A673 (cell line): ENCODE measurements around the gene LRRC27. TPM values are rescaled to one million over a fixed set of nuclear protein-coding genes. Genes with fewer than 3 reads are reported as not detected.

ENCODE experiments used
- BruUV-seq: library from RNA; stranded (reverse); fragments of 400-500 nt; replicated peaks from 2 replicates; lab custom pipeline; 2021; lab: Mats Ljungman, UMichigan
- CTCF ChIA-PET: fragments of 300-600 bp; sonication (Branson Sonifier 250); formaldehyde crosslinking; loops from one replicate; lab custom pipeline; 2022; ENCODE audit warnings: antibody characterized with exemption; lab: Charles Lee
- POLR2A ChIA-PET: fragments of 300-600 bp; sonication (Branson Sonifier 250); formaldehyde crosslinking; loops from one replicate; lab custom pipeline; 2022; ENCODE audit warnings: antibody characterized with exemption; ENCODE audit not compliant: low non-redundant PET; lab: Charles Lee
- DNase-seq: peaks from one replicate; pipeline ENCODE4 v3.0.0-alpha.2; 2015; ENCODE audit warnings: low spot score
- H3K27ac ChIP-seq: fragments of 200-600 bp; sonication (generic); 2 replicates; pipeline ENCODE4 v1.5.1; 2016; ENCODE audit warnings: mixed run types, low read depth, mild to moderate bottlenecking, mixed read lengths, antibody characterized with exemption, low read length; ENCODE audit not compliant: poor library complexity, severe bottlenecking
- H3K27me3 ChIP-seq: fragments of 200-600 bp; sonication (generic); replicated peaks from 2 replicates; pipeline ENCODE4 v1.6.1; 2017; ENCODE audit warnings: mixed run types, low read depth, mild to moderate bottlenecking, mixed read lengths, antibody characterized with exemption, low read length; ENCODE audit not compliant: insufficient read depth, poor library complexity
- H3K36me3 ChIP-seq: fragments of 200-600 bp; sonication (generic); 2 replicates; pipeline ENCODE4 v1.6.1; 2016; ENCODE audit warnings: mixed run types, mild to moderate bottlenecking, mixed read lengths, antibody characterized with exemption, low read length; ENCODE audit not compliant: insufficient read depth, poor library complexity, severe bottlenecking
- H3K4me1 ChIP-seq: fragments of 200-600 bp; sonication (generic); 2 replicates; pipeline ENCODE4 v1.6.1; 2017; ENCODE audit warnings: mixed run types, mild to moderate bottlenecking, mixed read lengths, antibody characterized with exemption, low read length; ENCODE audit not compliant: insufficient read depth, poor library complexity, severe bottlenecking
- H3K4me3 ChIP-seq: fragments of 200-600 bp; sonication (generic); 2 replicates; pipeline ENCODE4 v1.5.1; 2016; ENCODE audit warnings: low read depth, mixed run types, mild to moderate bottlenecking, mixed read lengths, low read length; ENCODE audit not compliant: poor library complexity, severe bottlenecking
- H3K9me3 ChIP-seq: fragments of 200-600 bp; sonication (generic); 2 replicates; pipeline ENCODE4 v1.6.1; 2016; ENCODE audit warnings: mixed run types, low read depth, mild to moderate bottlenecking, mixed read lengths, antibody characterized with exemption, low read length; ENCODE audit not compliant: poor library complexity, severe bottlenecking
- EZH2 ChIP-seq: fragments of 200-600 bp; sonication (generic); IDR thresholded peaks from 2 replicates; pipeline ENCODE4 v1.6.1; 2017; ENCODE audit warnings: borderline replicate concordance, low read depth, mild to moderate bottlenecking, mixed read lengths, antibody characterized with exemption, low read length; ENCODE audit not compliant: poor library complexity, severe bottlenecking
- intact Hi-C: fragments of 100-400 bp; cut with micrococcal nuclease; formaldehyde crosslinking; loops from one replicate; pipeline ENCODE4 v1.10.0; 2022; ENCODE audit not compliant: unreplicated experiment
- total RNA-seq: library from RNA; stranded (reverse); gene quantifications from 2 replicates; pipeline ENCODE4 v1.2.3, GENCODE V29; 2021
- TF ChIP-seq, protein P1 (sequence below): fragments of 300-800, 200-600 bp; sonication (generic); conservative IDR thresholded peaks from 2 replicates; pipeline ENCODE4 v1.5.1; 2017; ENCODE audit warnings: low read depth, mild to moderate bottlenecking, antibody characterized with exemption, low read length, moderate library complexity, mixed read lengths

Gene LRRC27
- total RNA-seq, 1 experiment from 2014 or later = 11.5 TPM

DNA sequence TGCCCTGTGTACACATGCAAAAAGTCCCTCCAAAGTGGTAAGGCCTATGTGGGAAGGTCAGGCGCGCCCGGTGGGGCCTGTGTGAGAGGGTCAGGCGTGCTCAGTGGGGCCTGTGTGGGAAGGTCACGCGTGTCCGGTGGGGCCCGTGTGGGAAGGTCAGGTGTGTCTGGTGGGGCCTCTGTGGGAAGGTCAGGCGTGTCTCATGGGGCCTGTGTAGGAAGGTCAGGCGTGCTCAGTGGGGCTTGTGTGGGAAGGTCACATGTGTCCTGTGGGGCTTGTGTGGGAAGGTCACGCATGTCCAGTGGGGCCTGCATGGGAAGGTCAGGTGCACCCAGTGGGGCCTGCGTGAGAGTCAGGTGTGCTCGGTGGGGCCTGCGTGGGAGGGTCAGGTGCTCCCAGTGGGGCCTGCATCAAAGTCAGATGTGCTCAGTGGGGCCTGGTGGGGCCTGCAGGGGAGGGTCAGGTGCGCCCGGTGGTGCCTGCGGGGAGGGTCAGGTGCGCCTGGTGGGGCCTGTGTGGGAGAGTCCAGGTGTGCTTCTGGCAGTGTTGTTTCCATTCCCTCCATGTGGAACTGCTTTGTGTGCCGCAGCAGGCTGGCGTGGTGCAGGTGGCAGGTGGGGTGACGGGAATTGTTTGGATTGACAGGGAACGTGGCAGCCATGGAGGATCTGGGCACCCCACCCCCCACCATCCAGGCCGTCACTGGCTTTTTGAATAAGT, 15.4 kb downstream of the LRRC27 start:
- Histone ChIP-seq H3K4me3 (no peak overlapping the region), H3K27ac (no peak overlapping the region), H3K4me1 (no peaks in the 10 kb centered on the region), H3K36me3 (no peaks in the 10 kb centered on the region), H3K9me3 (no peaks in the 10 kb centered on the region), H3K27me3 (no peaks in the 10 kb centered on the region)
- no peak for DNase-seq
- POLR2A ChIA-PET = no interaction called here
- no TSS peak for BruUV-seq
- no peak for TF ChIP-seq EZH2
- TF ChIP-seq, protein P1, sequence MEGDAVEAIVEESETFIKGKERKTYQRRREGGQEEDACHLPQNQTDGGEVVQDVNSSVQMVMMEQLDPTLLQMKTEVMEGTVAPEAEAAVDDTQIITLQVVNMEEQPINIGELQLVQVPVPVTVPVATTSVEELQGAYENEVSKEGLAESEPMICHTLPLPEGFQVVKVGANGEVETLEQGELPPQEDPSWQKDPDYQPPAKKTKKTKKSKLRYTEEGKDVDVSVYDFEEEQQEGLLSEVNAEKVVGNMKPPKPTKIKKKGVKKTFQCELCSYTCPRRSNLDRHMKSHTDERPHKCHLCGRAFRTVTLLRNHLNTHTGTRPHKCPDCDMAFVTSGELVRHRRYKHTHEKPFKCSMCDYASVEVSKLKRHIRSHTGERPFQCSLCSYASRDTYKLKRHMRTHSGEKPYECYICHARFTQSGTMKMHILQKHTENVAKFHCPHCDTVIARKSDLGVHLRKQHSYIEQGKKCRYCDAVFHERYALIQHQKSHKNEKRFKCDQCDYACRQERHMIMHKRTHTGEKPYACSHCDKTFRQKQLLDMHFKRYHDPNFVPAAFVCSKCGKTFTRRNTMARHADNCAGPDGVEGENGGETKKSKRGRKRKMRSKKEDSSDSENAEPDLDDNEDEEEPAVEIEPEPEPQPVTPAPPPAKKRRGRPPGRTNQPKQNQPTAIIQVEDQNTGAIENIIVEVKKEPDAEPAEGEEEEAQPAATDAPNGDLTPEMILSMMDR = no peak
- CTCF ChIA-PET = no interaction called here
- intact Hi-C loops = no loop called here

DNA sequence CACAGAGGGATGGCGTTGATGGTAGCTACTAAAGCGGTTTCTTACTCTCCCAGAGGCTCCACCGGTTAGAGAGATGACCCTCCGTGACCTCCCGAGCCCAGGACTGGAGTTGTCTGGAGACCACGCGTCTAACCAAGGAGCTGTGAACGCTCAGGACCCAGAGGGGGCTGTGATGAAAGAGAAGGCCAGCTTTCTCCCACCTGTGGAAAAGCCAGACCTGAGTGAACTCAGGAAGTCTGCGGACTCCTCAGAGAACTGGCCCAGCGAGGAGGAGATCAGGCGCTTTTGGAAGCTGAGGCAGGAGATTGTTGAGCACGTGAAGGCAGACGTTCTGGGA, 15.9 kb downstream of the LRRC27 start:
- intact Hi-C loops = no loop called here
- no TSS peak for BruUV-seq
- no peaks in the 10 kb centered on the region for H3K9me3 ChIP-seq
- H3K27ac ChIP-seq = no peak overlapping the region
- TF ChIP-seq, protein P1 = no peak
- no peak for TF ChIP-seq EZH2
- CTCF ChIA-PET = no interaction called here
- H3K4me1 ChIP-seq = no peaks in the 10 kb centered on the region
- no peak for DNase-seq
- no peaks in the 10 kb centered on the region for H3K36me3 ChIP-seq
- H3K4me3 ChIP-seq = no peak overlapping the region
- POLR2A ChIA-PET = no interaction called here
- H3K27me3 ChIP-seq = no peaks in the 10 kb centered on the region

DNA sequence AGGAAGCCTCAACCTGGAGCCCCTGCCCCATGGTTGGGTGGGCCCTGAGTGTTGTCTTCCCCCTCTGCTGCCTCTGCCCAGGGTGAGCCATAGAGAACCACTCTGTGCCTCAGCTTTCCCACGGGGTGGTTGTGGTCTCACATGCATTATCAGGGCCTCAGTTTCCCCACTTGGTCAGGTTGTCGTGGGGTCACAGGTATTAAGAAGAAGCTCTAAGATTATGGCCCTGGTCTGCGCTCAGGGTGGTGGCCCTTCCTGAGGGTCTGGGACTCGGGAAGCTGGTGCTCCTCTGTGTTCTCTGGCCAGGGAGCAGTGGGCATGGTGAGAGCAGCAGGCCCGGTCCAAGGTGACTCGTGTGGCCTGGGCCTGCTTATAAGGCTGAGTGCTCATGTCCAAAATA, 17.8 kb downstream of the LRRC27 start:
- Histone ChIP-seq H3K27me3 (no peaks in the 10 kb centered on the region), H3K4me1 (no peaks in the 10 kb centered on the region), H3K36me3 (no peaks in the 10 kb centered on the region), H3K4me3 (no peak overlapping the region), H3K27ac (no peak overlapping the region), H3K9me3 (no peaks in the 10 kb centered on the region)
- POLR2A ChIA-PET = no interaction called here
- TF ChIP-seq, protein P1 = no peak
- no peak for TF ChIP-seq EZH2
- BruUV-seq = no TSS peak
- intact Hi-C loops = no loop called here
- DNase-seq = no peak
- CTCF ChIA-PET = no interaction called here
